Measurements from ENCODE around the gene F7.
"Not testable (repeated sequence)": the region's sequence is repeated elsewhere in the genome, so short reads cannot be mapped to it uniquely, and the experiment has no call there.

Gene F7

GRCh38 chr13:113096052-113096744 is 9.4 kb upstream of the F7 start:
- DNase-seq (ENCODE audit: low spot score): no peak
- Histone ChIP-seq H3K4me3 (no peak overlapping the region), H3K27ac (no peak overlapping the region)
- no peak for TF ChIP-seq CTCF (IDR thresholded peaks at IDR 0.05)

GRCh38 chr13:113096745-113097305 is 8.8 kb upstream of the F7 start:
- no peak for DNase-seq (ENCODE audit: low spot score)
- TF ChIP-seq CTCF (IDR thresholded peaks at IDR 0.05): no peak
- H3K27ac ChIP-seq: no peak overlapping the region
- H3K4me3 ChIP-seq: no peak overlapping the region

- TF ChIP-seq CTCF (IDR thresholded peaks at IDR 0.05): no peak
- H3K27ac ChIP-seq: no peak overlapping the region
- no peak for DNase-seq (ENCODE audit: low spot score)
- no peak overlapping the region for H3K4me3 ChIP-seq
Observed at GRCh38 chr13:113097651-113098050, 7.9 kb upstream of the F7 start.

- Histone ChIP-seq H3K27ac (no peak overlapping the region), H3K4me3 (no peak overlapping the region)
- no peak for DNase-seq (ENCODE audit: low spot score)
- TF ChIP-seq CTCF (IDR thresholded peaks at IDR 0.05): no peak
Observed at GRCh38 chr13:113098162-113098732, 7.3 kb upstream of the F7 start.

- H3K27ac ChIP-seq: no peak overlapping the region
- DNase-seq (ENCODE audit: low spot score): no peak
Observed at GRCh38 chr13:113099142-113099541, 6.4 kb upstream of the F7 start.

GRCh38 chr13:113102302-113102701 is 3.3 kb upstream of the F7 start:
- H3K4me3 ChIP-seq; H3K27ac ChIP-seq; DNase-seq (ENCODE audit: low spot score): not testable (repeated sequence)

More at GRCh38 chr13:113099142-113099541, 6.4 kb upstream of the F7 start:
- H3K4me3 ChIP-seq: no peak overlapping the region
- no peak for TF ChIP-seq CTCF (IDR thresholded peaks at IDR 0.05)

- no peak overlapping the region for H3K27ac ChIP-seq
- no peak for TF ChIP-seq CTCF (IDR thresholded peaks at IDR 0.05)
- no peak overlapping the region for H3K4me3 ChIP-seq
- no peak for DNase-seq (ENCODE audit: low spot score)
Observed at GRCh38 chr13:113102727-113103126, 2.9 kb upstream of the F7 start.

Data from coronary artery (tissue), 2 donors.